ENCODE measurements around the gene GPR158. TPM values are rescaled to one million over a fixed set of nuclear protein-coding genes. Genes with fewer than 3 reads are reported as not detected.

The GPR158 gene
- total and polyA plus RNA-seq, 2 of the 8 experiments (the other 6 are each of a cell fraction or from before 2014, with no cell fraction given): 0.14 to 0.78 TPM

- no peak for TF ChIP-seq CHD7 (IDR thresholded peaks at IDR 0.05; ENCODE audit: insufficient replicate concordance, low read length)
- no peak for TF ChIP-seq SP4 (IDR thresholded peaks at IDR 0.05; ENCODE audit: low read length)
- no peak for TF ChIP-seq ZNF274 (IDR thresholded peaks at IDR 0.05; ENCODE audit: borderline replicate concordance, extremely low read depth, low read length)
- TF ChIP-seq GTF2F1 (IDR thresholded peaks at IDR 0.05; ENCODE audit: borderline replicate concordance, low read depth, low read length): no peak
- TF ChIP-seq JUN (IDR thresholded peaks at IDR 0.05; ENCODE audit: low read depth, low read length): no peak
- TF ChIP-seq ATF2 (IDR thresholded peaks at IDR 0.05; ENCODE audit: low read length): no peak
- no peak for TF ChIP-seq RAD21 (IDR thresholded peaks at IDR 0.05 in 1 of 2, conservative IDR thresholded peaks at IDR 0.05 in 1 of 2; ENCODE audit: low read depth in 2 of 2, low read length in 2 of 2)
Measured at GRCh38 chr10:25531457-25532061, 356.8 kb downstream of the GPR158 start (continued).
